T-helper 9 cell (primary cell): ENCODE measurements around the gene TSPYL1.
"Not testable (repeated sequence)": the region's sequence is repeated elsewhere in the genome, so short reads cannot be mapped to it uniquely, and the experiment has no call there.

Experiments
- DNase-seq: peaks from one replicate; pipeline ENCODE4 v3.0.0-alpha.2; 2020

Gene TSPYL1

DNA sequence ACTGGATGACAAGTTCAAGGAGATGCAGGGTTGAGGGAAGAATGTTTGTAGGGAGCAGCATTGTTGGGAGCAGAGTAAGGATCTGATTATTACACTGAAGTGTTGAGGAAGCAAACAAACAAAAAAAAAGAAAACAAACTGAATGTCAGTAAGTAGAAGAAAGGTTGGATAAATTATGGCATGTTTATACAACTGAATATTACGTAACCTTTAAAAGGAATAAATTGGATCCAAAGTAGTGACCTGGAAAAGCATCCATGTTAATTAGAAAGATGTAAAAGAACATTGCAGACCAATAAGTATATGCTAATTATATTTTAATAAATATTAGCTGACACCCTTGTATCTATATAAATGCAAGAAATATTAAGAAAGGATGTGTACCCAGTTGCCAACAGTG is 12.8 kb upstream of the TSPYL1 start:
- DNase-seq: no peak

- no peak for DNase-seq
Measured at GRCh38 chr6:116291701-116292396, 12.1 kb upstream of the TSPYL1 start.

- DNase-seq: no peak
Measured at GRCh38 chr6:116290799-116291198, 11.1 kb upstream of the TSPYL1 start.

GRCh38 chr6:116289876-116290275 is 10.1 kb upstream of the TSPYL1 start:
- no peak for DNase-seq

DNA sequence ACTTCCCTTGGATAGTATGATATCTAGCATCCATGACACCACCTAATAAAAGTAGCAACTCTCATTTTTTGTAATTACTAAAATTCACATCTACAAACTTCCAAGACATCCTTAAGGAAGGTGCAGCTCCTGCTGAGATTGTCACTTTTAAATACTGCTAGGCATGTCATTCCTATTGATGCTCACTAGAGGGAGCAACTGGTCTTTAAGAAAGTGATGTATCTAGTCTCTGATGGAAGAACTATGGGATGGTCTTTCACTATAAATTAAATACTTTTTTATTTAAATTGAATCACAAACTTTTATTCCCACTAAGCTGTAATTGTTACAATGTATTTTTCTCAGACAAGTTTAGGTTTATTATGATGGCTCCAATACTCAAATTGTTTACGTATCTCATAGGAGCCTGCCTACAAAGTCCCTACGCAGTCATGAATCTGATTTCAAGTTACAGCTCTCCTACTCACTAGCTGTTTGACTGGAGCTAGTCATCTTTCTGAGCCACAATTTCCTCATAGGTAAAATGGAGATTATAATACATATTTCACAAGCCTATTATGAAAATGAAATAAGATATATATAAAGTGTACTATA is 8.1 kb upstream of the TSPYL1 start:
- no peak for DNase-seq

GRCh38 chr6:116286773-116287358 is 7.1 kb upstream of the TSPYL1 start:
- no peak for DNase-seq

DNA sequence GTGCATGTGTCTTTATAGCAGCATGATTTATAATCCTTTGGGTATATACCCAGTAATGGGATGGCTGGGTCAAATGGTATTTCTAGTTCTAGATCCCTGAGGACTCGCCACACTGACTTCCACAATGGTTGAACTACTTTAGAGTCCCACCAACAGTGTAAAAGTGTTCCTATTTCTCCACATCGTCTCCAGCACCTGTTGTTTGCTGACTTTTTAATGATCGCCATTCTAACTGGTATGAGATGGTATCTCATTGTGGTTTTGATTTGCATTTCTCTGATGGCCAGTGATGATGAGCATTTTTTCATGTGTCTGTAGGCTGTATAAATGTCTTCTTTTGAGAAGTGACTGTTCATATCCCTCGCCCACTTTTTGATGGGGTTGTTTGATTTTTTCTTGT is 5.3 kb upstream of the TSPYL1 start:
- DNase-seq: not testable (repeated sequence)

- no peak for DNase-seq
Measured at GRCh38 chr6:116283191-116283590, 3.5 kb upstream of the TSPYL1 start.

GRCh38 chr6:116282698-116283097 is 3.0 kb upstream of the TSPYL1 start:
- DNase-seq: no peak

DNA sequence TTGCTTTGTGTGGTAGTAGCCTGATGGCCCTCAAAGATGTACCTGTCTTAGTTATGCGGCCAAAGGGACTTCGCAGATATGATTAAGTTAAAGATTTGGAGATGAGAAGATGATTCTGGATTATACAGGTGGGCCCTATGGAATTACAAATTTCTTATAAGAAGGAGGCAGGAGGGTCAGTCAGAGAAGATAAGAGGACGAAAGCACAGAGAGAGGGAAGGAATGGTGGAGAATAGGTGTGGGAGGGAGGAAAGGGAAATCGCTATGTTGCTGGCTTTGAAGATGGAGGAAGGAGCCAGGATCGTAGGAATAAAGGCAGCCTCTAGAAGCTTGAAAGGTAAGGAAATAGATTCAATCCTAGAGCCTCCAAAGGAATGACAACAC is 1.2 kb upstream of the TSPYL1 start:
- DNase-seq: no peak

GRCh38 chr6:116280161-116280932 is 617 bp upstream of the TSPYL1 start:
- no peak for DNase-seq

DNA sequence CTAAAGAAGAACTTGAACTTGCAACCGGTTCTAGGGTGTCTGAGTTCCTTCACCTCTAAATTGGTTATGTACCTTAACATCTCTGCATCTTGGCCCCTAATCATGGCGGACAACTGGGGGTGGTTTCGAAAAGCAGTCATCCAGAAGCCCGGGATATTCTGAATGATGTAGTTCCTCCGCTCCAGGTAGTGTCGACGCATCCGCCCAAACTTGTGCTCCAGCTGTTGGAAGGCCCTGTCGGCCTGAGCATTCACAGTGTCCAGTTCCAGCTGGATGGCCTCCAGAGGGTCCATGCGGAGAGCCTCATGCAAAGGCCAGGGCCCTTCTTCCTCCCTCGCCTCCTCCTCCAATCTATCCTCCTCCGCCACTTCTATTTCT is 887 bp downstream of the TSPYL1 start:
- DNase-seq: peak; percentile 4

DNA sequence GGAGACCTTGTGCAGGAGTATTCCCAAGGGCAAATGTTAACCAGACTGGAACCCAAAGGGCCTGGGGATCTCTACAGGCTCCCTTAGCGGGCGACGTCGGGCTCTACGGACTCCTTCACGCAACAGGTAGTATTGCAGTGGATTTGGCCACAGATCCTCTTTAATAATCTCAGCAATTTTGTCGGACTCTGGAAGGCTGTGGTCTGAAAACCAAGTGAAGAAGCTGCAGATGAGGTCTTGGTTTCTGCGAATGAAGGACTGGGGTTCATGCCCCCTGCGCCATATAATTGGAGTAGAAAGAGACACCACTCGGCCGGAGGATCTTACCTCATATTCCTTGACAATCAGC is 1.3 kb downstream of the TSPYL1 start:
- DNase-seq: no peak

DNA sequence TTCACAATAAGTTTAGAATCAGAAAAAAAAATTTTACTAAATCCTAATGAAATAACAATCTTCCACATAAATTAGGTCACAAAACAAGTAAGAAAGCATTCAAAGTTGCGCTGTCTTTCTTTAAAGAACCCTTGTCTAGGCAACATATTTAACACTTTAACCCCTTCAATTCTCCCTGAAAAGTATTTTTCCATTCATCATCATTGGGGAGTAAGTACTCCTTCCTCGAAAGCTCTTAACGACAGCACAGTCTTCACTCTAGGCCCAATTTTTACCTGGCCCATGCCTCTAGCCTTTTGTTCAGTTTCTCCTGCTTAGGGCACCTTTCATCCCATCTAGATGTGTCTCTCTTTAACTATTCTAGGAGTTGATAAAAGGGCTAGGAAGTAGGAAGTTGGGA is 2.6 kb downstream of the TSPYL1 start:
- no peak for DNase-seq

GRCh38 chr6:116271149-116271708 is 8.5 kb downstream of the TSPYL1 start:
- DNase-seq: no peak

- DNase-seq: no peak
Measured at GRCh38 chr6:116268589-116269293, 11.0 kb downstream of the TSPYL1 start.

GRCh38 chr6:116267836-116268588 is 11.7 kb downstream of the TSPYL1 start:
- no peak for DNase-seq

GRCh38 chr6:116266803-116267202 is 12.9 kb downstream of the TSPYL1 start:
- no peak for DNase-seq

GRCh38 chr6:116265041-116265829 is 14.5 kb downstream of the TSPYL1 start:
- DNase-seq: no peak

- no peak for DNase-seq
Measured at GRCh38 chr6:116263353-116263752, 16.4 kb downstream of the TSPYL1 start.

GRCh38 chr6:116258520-116258919 is 21.2 kb downstream of the TSPYL1 start:
- no peak for DNase-seq
